HCEC 1CT (cell line): ENCODE measurements around the gene LYAR.
"Not testable (repeated sequence)": the region's sequence is repeated elsewhere in the genome, so short reads cannot be mapped to it uniquely, and the experiment has no call there.

ENCODE experiments used
- DNase-seq: peaks from one replicate; pipeline ENCODE4 v3.0.0-alpha.2; 2017

LYAR gene

GRCh38 chr4:4259484-4260100, 30.4 kb downstream of the LYAR start:
- no peak for DNase-seq

- not testable (repeated sequence) for DNase-seq
These were observed 32.2 kb downstream of the LYAR start for GRCh38 chr4:4257705-4258104.

DNA sequence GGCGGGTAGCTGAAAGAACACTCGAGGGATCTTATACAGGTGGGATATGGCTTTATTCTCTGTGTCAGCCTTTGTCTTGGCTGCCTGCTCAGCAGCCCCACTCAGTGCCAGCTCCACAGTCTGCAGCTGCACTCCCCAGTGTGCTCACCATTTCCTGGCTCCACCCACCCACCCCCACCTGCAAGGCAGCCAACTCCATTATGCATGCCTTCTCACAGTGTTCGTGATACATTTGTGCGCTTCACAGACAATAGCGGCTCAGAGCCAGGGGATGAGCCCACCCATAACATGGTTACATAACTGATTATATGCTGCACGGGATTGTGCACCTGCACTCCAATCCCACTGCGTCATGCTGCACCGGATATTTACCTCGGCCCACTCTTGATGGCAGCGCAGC, 33.2 kb downstream of the LYAR start:
- DNase-seq: no peak

GRCh38 chr4:4254666-4255065, 35.3 kb downstream of the LYAR start:
- DNase-seq: no peak

DNA sequence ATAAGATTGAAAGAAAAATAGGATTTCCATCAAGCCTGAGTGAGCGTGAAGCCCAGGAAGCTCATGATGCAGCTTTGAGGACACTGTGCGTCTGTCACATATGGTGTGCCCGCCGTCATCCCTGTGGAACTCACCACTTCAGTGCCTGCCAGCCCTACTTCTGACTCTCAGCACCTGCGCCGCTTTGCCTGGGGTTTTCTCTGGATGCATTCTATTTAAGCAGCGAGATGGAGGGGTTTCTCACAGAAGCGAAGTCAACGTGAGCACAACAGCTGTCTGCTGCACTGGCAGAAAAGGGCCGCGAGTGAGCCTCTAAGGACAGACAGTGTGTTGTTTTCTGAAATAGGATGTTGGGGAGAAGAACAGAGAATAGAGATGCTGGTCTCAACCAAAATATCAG, 35.8 kb downstream of the LYAR start:
- no peak for DNase-seq

DNA sequence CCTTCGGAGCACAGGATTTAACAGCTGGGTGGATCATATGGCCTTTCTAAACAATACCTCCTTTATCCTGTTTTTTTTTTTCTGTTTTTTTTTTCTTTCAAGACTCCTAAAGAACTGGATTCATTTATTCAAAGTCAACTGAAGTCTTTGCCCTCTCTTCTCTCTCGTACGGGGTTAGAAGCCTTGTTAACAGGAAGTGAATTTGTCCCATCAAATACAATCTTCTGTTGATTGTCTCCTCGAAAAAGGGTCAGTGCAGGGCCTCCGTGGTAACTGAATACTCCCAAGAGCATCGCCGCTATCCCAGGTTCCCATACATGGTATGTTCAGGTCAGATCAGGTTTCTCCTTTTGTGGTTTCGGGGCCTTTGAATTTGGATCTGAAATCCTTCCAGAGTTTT, 40.1 kb downstream of the LYAR start:
- DNase-seq: no peak

- not testable (repeated sequence) for DNase-seq
These were observed 40.6 kb downstream of the LYAR start for GRCh38 chr4:4249342-4249741.

DNA sequence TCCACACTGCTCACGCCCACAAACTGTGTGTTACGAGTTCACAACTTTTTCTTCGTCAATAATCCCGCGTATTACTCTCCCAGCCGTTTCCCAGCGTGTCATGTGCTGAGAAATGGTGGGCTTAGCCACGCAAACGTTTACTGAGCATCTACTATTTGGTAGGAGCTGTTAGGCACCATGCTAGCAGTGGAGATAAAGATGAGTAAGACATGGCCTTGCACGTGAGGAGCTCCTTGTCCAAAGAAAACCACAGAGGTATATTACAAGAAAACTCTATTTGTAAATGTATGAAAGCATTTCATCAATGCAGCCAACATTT, 41.1 kb downstream of the LYAR start:
- DNase-seq: no peak

DNA sequence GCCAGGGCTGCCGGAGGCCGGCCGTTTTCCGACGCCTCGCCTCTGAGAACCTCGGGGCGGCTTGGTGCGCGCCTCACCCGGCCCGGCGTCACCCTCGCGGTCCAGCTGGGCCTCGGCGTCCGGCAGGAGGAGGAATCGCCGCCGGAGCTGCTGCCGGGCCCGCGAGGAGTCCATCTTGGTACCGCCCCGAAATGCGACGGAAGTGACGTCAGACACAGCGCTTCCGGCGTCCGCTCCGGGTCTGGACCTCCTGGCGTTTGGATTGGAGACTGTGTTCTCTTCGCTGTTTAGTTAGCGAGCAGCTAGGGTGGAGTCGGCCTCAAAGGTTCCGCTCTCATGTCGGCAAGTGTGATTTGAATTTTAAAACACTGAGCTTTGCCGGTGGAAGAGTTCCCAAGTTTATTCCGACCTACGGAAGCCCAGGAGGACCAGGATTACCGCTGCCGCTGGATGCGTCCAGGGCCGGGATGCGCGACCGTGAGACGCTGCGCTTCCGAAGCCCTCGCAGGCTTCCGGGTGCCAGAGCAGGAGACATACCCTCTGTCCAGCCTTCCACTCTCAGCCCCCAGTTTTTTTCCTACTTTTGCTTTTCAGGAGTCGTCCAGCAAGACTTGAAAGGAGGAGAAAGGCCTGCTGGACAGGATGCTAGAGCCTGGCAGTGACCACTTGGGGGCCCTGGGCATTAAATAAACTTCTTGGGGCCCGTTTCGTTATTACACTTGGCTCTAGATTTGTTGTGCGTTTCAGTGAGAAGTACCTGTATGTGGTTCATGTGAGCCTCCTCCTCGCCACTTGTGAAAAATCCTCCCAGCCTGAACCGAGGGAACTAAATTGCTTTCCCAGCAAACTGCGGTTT, 41.7 kb downstream of the LYAR start, which contains the start of gene TMEM128:
TMEM128 (minus strand) TSS at position 195 of the 856 bp plus-strand sequence; CDS start at position 174, 21 bp downstream.
- DNase-seq: peak; percentile 81

DNA sequence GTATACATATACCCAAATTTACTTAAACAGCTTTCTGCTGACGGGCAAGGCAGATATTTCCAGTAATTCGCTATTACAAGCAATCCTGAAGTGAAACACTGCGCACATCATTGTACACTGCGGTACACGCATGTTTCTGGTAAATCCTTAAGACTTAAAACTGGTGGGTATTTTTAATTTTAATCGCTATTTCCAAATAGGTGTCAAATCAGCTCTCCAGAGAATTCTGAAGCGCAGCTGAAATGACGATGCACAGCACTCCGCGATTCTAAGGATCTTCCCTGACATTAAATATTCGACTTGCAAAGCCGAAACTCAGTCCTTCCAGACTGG, 42.3 kb downstream of the LYAR start:
- no peak for DNase-seq

DNA sequence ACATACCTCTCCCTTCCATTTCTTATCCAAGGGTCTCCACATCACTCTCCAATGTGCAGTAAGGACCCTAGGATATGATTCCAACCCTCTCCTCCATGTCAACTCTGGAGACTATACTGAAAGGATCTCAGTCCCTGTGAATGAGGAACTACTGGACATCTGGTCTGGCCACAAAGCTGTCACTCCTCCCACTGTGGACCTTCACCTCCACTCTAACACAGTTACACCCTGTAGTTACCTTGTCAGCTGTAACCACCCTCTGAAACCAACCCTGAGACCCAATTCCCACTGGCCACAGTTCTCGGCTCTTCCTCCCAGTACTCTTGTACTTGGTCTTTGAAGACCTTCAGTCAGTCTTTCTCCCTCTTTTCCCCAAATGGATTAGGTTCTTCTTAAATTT, 44.8 kb downstream of the LYAR start:
- no peak for DNase-seq

GRCh38 chr4:4239551-4239950, 50.4 kb downstream of the LYAR start:
- not testable (repeated sequence) for DNase-seq

GRCh38 chr4:4233610-4234009, 56.3 kb downstream of the LYAR start:
- no peak for DNase-seq

GRCh38 chr4:4228356-4228668, 61.6 kb downstream of the LYAR start:
- DNase-seq: no peak

DNA sequence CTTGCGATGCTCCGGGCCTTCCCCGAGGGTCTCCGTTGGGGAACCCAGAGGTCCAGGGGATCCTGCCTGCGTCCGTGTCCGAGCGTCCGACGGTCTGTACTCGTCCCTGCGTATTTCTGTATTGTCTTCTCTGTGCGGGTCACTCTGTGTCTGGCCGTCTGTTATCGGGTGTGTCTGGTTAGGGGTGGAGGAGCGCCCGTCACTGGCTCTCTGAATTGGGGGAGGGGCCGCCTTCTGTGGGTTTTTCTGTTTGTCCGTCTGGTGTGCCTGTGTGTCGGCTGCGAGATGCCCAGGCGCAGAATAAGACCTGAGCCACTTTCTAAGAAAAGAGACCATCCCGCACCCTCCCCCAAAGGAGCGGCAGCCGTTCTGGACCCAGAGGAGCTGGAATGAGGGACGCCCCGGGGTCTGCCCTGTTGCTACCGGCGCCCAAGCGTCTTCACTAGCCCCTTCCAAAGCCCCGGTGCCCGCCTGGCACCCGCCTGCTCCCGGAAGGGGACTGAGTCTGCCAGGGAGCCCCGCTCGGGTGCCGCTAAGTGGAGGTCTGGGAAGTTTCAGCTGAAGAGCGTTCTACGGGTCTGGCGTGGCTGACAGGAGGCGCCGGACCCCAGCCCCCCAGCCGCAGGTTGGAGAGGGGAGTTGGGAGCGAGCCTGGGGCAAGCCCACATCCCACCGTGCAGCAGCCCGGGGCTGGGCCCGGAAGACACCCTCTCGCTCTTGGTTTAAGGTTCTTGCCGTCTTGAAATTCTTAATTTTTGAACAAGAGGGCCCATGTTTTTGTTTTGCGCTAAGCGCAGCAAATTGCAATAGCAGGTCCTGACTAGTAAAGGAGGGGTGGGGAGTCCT, 62.2 kb downstream of the LYAR start:
- DNase-seq: no peak

DNA sequence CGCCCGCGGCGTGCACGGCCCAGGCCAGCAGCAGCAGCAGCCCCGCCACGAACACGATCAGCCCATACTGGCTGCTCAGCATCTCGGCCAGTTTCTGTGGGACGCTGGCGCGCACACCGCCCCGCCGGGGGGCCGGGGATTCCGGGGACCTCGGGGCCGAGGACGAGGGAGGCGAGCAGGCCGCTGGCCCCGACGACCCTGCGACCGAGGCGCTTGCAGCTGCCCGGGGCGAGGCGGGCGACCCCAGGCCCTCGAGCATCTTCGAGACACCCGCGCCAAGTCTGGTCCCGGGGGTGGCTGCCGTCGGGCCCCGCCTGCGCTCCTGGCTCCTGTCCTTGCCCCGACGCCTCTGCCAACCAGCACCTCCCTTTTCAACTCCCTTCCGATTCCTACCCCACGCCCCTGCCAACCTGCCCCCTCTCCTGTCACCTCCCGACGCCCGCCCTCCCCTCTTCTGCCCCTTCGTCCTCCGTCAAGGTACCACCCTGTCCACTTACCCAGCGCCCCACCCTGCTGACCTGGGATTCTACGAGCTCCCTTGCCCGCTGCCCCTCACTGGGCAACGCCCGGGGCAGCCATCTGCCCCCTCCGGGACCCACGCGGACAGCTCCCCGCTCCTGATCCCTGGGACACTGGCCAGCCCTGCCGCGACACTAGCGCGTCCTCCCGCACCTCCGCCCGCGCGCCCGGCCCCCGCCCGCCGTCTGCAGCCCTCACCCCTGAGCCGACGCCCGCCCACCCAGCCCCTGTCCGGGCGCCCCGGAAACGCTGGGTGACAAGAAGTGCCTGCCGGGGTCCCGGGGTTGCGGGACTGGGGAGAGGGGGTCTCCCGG, 63.1 kb downstream of the LYAR start, which contains the start of gene OTOP1:
OTOP1 (minus strand) TSS at position 324 of the 833 bp plus-strand sequence; CDS start at position 259, 65 bp downstream.
- no peak for DNase-seq

DNA sequence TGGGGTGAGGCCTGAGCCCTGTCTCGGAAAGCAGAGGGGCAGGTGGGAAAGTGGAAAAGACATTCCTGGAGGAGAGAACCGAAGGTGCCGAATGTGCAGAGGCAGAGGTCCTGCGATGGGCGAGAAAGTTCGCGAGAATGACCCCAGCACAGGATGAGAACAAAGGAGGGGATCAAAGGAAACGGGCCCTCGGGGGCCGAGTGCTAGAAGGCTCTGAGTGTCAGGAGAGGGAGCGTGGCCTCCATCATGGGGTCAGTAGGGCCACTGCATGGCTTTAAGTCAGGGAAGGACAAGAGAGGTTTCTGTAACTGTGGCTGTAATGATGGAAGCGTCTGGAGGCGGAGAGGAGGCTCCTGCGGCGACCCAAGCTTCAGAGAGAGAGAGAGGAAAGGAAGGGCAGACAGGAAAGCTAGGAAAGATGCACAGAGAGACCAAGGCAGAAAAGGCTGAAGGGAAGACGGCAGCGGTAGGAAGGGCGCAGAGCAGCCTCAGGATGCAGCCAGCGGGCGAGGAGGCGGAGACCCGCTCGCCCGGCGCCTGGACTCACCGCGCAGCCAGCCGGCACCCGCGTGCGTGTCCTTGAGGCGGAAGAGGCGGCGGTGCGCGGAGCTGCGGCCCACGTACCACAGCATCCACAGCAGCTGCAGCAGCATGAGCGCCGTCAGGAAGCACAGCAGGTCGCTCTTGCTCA, 63.9 kb downstream of the LYAR start:
- DNase-seq: no peak
